Keratinocyte (primary cell): ENCODE data around the gene ZBTB32.

ENCODE experiments used
- CTCF ChIP-seq, 3 experiments: IDR thresholded peaks in 1 of 3; conservative IDR thresholded peaks in 1 of 3; optimal IDR thresholded peaks in 1 of 3; 2 replicates in 2 of 3; 3 replicates in 1 of 3; pipeline versions ENCODE3 to v1.5.1; 2011; ENCODE audit warnings: low read length in 3 of 3, mild to moderate bottlenecking in 3 of 3, moderate library complexity in 2 of 3, control low read depth in 1 of 3, inconsistent platforms in 1 of 3; ENCODE audit not compliant: insufficient read depth in 2 of 3; ENCODE audit errors: extremely low read depth in 1 of 3
- EZH2 ChIP-seq: IDR thresholded peaks from one replicate; pipeline ENCODE4 v1.6.1; 2012; ENCODE audit warnings: inconsistent platforms, mild to moderate bottlenecking, low read length, moderate library complexity

GRCh38 chr19:35693835-35694599, 10.3 kb upstream of the ZBTB32 start:
- TF ChIP-seq CTCF (optimal IDR thresholded peaks at IDR 0.05 in 1 of 3, IDR thresholded peaks at IDR 0.05 in 1 of 3, conservative IDR thresholded peaks at IDR 0.05 in 1 of 3; ENCODE audit: extremely low read depth in 1 of 3, insufficient read depth in 2 of 3, low read length in 3 of 3) (peak; percentile 98 to 100 (median 99)), EZH2 (no peak)
